NCI-H1417 treated with DMSO at 0.1 percent for 48 hours (cell line): Measurements from ENCODE around the gene CREB3.

Experiments used
- DNase-seq: peaks from one replicate; lab custom pipeline; 2025; lab: John Stamatoyannopoulos, UW

The CREB3 gene

DNA sequence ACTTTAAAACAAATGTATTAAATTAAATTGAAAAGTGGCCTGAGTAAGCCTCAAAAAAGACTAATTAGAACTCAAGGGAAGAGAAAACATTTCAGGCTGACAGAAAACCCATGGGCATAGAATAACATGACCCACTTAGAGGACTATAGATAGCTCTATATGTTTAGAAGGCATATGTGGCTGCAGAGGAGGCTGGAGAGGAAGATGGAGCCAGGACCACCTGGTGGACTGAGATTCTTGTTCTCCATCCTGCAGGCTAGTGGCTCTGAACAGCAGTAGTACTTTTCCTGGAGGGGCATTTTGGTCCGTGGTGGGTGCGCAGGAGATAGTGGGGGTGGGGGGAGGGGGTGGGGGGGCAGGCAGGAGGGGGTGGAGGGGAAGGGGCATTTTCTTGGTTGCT lies 48.6 kb downstream of the CREB3 start:
- no peak for DNase-seq

DNA sequence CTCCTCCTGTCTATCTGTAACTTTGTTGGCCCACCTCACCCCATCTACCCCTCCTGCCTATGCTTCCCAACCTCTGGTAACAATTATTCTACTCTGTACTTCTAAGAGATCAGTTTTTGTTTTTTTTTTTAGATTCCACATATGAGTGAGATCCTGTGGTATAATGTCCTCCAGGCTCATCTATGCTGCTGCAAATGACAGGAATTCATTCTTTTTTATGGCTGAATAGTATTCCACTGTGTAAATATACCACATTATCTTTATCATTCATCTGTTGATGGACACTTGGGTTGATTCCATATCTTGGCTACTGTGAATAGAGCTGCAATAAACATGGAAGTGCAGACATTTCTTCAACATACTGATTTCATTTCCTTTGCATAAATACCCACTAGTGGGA lies 51.0 kb downstream of the CREB3 start:
- DNase-seq, result no peak
